Mammary epithelial cell (primary cell): ENCODE results near the gene RPTOR.

Experiments
- EZH2 ChIP-seq: IDR thresholded peaks from 2 replicates; pipeline ENCODE4 v1.6.1; 2012; ENCODE audit warnings: low read length, inconsistent platforms, borderline replicate concordance
- TF ChIP-seq, protein P1 (sequence below), 2 donors: IDR thresholded peaks in 1 of 2; conservative IDR thresholded peaks in 1 of 2; 2 replicates each; pipeline ENCODE4 v1.5.1; 2011 to 2012; ENCODE audit warnings: inconsistent platforms in 2 of 2, low read length in 2 of 2, mild to moderate bottlenecking in 2 of 2, control low read depth in 1 of 2, low read depth in 1 of 2; ENCODE audit not compliant: insufficient read depth in 1 of 2; ENCODE audit errors: extremely low read depth in 1 of 2

DNA sequence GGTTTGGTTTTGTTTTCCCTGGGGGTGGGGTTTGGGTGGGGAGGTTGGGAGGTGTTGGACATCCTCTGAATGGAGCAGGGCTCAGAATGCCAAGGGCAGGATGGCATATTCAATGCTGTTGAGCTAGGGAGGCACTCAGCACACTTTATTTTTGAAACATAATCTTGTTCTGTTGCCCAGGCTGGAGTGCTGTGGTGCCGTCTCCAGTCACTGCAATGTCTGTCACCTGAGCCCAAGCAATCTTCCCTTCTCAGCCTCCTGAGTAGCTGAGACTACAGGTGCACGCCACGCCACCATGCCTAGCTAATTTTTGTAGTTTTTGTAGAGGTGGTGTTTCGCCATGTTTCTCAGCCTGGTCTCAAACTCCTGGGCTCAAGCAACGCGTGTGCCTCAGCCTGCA lies 186.1 kb downstream of the RPTOR start:
- TF ChIP-seq, protein P1, sequence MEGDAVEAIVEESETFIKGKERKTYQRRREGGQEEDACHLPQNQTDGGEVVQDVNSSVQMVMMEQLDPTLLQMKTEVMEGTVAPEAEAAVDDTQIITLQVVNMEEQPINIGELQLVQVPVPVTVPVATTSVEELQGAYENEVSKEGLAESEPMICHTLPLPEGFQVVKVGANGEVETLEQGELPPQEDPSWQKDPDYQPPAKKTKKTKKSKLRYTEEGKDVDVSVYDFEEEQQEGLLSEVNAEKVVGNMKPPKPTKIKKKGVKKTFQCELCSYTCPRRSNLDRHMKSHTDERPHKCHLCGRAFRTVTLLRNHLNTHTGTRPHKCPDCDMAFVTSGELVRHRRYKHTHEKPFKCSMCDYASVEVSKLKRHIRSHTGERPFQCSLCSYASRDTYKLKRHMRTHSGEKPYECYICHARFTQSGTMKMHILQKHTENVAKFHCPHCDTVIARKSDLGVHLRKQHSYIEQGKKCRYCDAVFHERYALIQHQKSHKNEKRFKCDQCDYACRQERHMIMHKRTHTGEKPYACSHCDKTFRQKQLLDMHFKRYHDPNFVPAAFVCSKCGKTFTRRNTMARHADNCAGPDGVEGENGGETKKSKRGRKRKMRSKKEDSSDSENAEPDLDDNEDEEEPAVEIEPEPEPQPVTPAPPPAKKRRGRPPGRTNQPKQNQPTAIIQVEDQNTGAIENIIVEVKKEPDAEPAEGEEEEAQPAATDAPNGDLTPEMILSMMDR (conservative IDR thresholded peaks at IDR 0.05 in 1 of 2, IDR thresholded peaks at IDR 0.05 in 1 of 2; ENCODE audit: extremely low read depth in 1 of 2, insufficient read depth in 1 of 2, low read depth in 1 of 2, low read length in 2 of 2), result no peak
- TF ChIP-seq EZH2, result no peak
